ENCODE data around the gene ERG. TPM values are rescaled to one million over a fixed set of nuclear protein-coding genes. Genes with fewer than 3 reads are reported as not detected.

Gene ERG
- total RNA-seq, 3 donors from 2014 or later: 12.2 to 21.0 (median 14.0) TPM

DNA sequence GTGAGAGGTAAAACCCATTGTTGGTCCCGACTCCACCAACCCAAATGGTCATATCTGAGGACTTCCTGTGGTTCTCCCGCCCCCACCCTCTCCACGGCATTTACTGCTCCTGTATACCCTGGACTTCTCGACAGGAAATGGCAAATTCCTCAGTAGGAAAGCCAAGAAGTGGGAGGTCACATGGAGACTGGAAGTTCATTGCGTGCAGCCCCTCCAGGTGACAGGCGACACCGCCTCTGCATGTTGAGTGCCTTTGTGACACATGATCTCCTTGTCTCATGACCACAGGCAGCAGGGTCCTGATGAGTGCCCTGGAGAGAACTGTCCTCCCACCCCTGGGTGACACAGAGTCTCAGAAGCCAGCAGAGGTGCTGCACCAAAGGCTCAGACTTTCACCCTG lies 24.2 kb downstream of the ERG start:
- H3K27me3 ChIP-seq: peaks cover 0 to 8% of the 10 kb centered on the region in 2 donors
- no peak for DNase-seq (ENCODE audit: low spot score in 2 of 2)
- intact Hi-C loops (cut with DNase I; ENCODE audit: low total_unique reads): no loop called here
- H3K36me3 ChIP-seq: no peaks in the 10 kb centered on the region
- peak overlapping the region in 1 of 2 donors; percentile 68 for H3K27ac ChIP-seq
- no peak overlapping the region for H3K4me3 ChIP-seq
- TF ChIP-seq POLR2AphosphoS5 (IDR thresholded peaks at IDR 0.05) (peak in 2 of 3 donors; percentile 12 to 21), POLR2A (IDR thresholded peaks at IDR 0.05) (no peak)
- TF ChIP-seq, protein P1, sequence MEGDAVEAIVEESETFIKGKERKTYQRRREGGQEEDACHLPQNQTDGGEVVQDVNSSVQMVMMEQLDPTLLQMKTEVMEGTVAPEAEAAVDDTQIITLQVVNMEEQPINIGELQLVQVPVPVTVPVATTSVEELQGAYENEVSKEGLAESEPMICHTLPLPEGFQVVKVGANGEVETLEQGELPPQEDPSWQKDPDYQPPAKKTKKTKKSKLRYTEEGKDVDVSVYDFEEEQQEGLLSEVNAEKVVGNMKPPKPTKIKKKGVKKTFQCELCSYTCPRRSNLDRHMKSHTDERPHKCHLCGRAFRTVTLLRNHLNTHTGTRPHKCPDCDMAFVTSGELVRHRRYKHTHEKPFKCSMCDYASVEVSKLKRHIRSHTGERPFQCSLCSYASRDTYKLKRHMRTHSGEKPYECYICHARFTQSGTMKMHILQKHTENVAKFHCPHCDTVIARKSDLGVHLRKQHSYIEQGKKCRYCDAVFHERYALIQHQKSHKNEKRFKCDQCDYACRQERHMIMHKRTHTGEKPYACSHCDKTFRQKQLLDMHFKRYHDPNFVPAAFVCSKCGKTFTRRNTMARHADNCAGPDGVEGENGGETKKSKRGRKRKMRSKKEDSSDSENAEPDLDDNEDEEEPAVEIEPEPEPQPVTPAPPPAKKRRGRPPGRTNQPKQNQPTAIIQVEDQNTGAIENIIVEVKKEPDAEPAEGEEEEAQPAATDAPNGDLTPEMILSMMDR (IDR thresholded peaks at IDR 0.05): no peak
- H3K9me3 ChIP-seq: no peaks in the 10 kb centered on the region
- no peaks in the 10 kb centered on the region for H3K4me1 ChIP-seq

DNA sequence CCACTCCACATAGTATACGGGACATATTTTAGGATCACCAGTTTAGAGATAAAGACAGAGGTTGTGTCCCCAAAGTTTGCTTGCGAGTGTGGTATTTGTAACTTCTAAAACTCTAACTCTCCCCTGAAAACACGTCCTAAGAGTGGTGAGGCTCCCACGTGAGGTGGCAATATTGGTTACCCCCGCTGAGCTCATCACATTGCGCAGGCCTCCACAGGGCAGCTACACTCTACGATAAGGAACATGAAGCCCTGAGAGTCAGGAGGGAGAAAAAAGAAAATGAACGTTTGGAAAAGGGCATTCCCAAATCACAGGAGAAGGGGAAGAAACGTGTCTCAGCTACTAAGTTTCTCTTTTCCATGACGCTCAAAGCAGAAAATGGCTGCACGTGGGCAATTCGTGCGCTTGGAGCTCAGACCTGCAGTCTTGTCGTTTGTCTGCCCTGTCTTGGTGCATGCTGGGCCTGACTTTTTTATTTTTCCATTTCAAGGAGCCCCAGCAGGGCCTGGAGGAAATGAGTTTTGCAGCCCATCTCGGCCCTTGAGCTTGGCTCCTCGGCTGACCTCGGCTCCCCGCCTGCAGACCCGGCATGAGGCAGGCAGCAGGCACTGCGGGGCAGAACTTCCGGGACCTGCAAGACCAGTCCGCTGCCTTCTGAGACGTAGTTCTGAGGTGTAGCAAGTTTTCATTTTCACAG lies 25.7 kb downstream of the ERG start:
- DNase-seq (ENCODE audit: low spot score in 2 of 2): no peak

DNA sequence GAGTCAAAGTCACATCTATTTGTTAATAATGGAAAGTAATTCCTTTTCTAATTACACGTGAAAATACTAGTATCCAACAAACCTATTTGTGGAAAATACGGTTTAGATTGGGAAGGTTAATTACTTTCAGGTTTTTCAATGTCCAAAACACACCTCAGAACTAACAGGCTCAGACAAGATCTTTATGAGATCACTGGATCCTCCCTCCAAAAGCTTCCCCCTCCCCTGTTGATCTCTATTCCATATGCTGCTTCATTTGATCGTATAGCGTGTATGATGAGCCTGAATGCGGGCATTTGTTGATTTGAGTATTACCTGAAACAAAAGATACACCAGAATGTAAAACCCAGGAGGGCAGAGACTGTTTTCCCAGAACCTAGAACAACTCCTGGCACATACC lies 26.5 kb downstream of the ERG start:
- Histone ChIP-seq H3K4me1 (no peaks in the 10 kb centered on the region), H3K27me3 (peaks cover 0 to 8% of the 10 kb centered on the region in 2 donors), H3K4me3 (no peak overlapping the region), H3K9me3 (no peaks in the 10 kb centered on the region), H3K36me3 (no peaks in the 10 kb centered on the region), H3K27ac (peak overlapping the region in 1 of 2 donors; percentile 32)
- no peak for TF ChIP-seq POLR2A (IDR thresholded peaks at IDR 0.05)
- no peak for TF ChIP-seq POLR2AphosphoS5 (IDR thresholded peaks at IDR 0.05)
- TF ChIP-seq, protein P1 (IDR thresholded peaks at IDR 0.05): no peak
- no peak for DNase-seq (ENCODE audit: low spot score in 2 of 2)
- intact Hi-C loops (cut with DNase I; ENCODE audit: low total_unique reads): no loop called here

More for the DNA sequence above, 25.7 kb downstream of the ERG start:
- H3K36me3 ChIP-seq: no peaks in the 10 kb centered on the region
- peaks cover 0 to 8% of the 10 kb centered on the region in 2 donors for H3K27me3 ChIP-seq
- no peak overlapping the region for H3K4me3 ChIP-seq
- intact Hi-C loops (cut with DNase I; ENCODE audit: low total_unique reads): no loop called here
- TF ChIP-seq POLR2A (IDR thresholded peaks at IDR 0.05): no peak
- TF ChIP-seq, protein P1 (IDR thresholded peaks at IDR 0.05): no peak
- no peak for TF ChIP-seq POLR2AphosphoS5 (IDR thresholded peaks at IDR 0.05)
- H3K27ac ChIP-seq: peak overlapping the region in 1 of 2 donors; percentile 68
- H3K4me1 ChIP-seq: no peaks in the 10 kb centered on the region
- no peaks in the 10 kb centered on the region for H3K9me3 ChIP-seq

DNA sequence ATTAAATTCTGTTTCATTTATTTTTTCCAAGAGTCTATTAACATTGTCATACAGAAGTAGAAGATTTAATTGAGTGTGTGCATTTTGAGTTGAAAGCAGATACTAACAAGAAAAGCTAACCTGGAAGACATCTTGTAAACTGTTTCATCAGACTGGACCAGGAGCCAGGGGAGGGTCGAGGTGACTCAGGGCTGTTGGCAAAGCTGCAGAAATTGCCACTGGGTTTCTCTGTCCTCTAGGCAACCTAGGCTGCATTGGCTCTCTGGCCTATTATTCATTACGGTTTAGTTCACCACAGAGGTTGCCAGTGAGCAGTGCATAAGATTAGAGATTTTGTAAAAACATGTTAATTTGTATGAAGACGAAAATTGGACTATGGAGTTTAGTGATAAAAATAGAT lies 27.5 kb downstream of the ERG start:
- Histone ChIP-seq H3K36me3 (no peaks in the 10 kb centered on the region), H3K4me1 (no peaks in the 10 kb centered on the region), H3K27me3 (peaks cover 0 to 4% of the 10 kb centered on the region in 2 donors), H3K4me3 (no peak overlapping the region), H3K9me3 (no peaks in the 10 kb centered on the region), H3K27ac (no peak overlapping the region)
- intact Hi-C loops (cut with DNase I; ENCODE audit: low total_unique reads): no loop called here
- TF ChIP-seq, protein P1 (IDR thresholded peaks at IDR 0.05): no peak
- no peak for TF ChIP-seq POLR2A (IDR thresholded peaks at IDR 0.05)
- no peak for TF ChIP-seq POLR2AphosphoS5 (IDR thresholded peaks at IDR 0.05)
- DNase-seq (ENCODE audit: low spot score in 2 of 2): no peak

DNA sequence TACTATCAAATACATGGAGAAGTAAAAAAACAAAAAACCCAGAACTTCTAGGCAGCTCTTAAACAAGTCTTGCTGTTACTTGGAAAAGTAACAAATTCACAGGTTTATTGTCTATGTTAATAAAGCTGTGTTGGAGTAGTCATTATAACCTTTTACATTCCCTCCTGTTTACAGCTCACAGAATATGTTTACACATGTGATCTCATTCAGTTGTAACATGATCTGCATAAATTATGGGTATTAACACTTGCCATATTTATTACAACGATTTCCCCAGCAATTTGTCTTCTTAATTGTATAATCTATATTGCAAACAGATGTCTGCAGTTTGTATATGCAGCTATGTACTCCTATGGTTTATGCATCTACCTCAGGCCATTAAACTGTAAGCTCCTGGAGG lies 28.6 kb downstream of the ERG start:
- TF ChIP-seq POLR2AphosphoS5 (IDR thresholded peaks at IDR 0.05): no peak
- no peak for TF ChIP-seq POLR2A (IDR thresholded peaks at IDR 0.05)
- TF ChIP-seq, protein P1 (IDR thresholded peaks at IDR 0.05): no peak
- H3K27me3 ChIP-seq: peaks cover 0 to 4% of the 10 kb centered on the region in 2 donors
- no peaks in the 10 kb centered on the region for H3K9me3 ChIP-seq
- H3K4me1 ChIP-seq: no peaks in the 10 kb centered on the region
- no peak overlapping the region for H3K4me3 ChIP-seq
- H3K36me3 ChIP-seq: no peaks in the 10 kb centered on the region
- H3K27ac ChIP-seq: no peak overlapping the region
- no peak for DNase-seq (ENCODE audit: low spot score in 2 of 2)
- intact Hi-C loops (cut with DNase I; ENCODE audit: low total_unique reads): no loop called here
